Measurements from ENCODE around the gene DCAF16.
"Not testable (repeated sequence)": the region's sequence is repeated elsewhere in the genome, so short reads cannot be mapped to it uniquely, and the experiment has no call there.

DCAF16 gene

DNA sequence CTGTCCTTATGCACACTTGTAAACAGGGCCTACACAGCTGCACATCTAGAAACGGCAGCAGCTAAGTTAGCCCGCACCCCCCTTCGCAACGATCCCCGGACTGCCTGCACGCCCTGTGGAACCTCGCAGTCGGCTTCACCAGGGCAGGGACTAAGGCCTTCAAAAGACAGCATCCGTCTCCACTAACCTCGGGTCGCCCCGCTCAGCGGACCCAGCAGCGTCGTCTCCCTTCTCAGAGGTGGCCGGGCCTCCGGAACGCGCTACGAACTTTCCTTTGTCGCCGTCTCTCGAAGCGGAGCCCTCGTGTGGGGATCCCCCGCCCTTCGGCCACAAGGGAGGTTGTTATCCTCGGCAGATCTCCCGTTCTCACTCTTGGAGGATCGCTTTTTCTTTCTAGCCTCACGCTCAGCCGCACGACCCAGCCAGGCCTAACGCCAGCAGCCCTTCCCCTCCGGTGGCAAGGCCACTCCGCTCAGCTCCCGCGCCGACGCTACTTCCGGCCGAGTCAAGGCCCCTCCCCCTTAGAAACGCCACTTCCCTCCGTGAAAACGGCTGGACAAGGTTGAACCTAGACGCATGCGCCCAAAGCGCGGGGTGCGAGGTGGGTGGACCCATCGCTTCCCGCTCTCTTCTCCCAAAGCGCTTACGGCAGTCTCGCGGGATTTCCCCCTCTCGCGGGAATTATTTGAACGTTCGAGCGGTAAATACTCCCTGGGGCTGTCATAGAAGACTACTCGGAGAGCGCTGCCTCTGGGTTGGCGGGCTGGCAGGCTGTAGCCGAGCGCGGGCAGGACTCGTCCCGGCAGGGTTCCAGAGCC, at the start of gene DCAF16, which contains the start of gene NCAPG:
Gene DCAF16 (minus strand): TSS at position 498 of the 818 bp plus-strand sequence. CDS start 6,616 bp downstream, outside the sequence.
Gene NCAPG (plus strand): TSS at position 720 of the 818 bp plus-strand sequence. CDS start 99 bp downstream, outside the sequence.
- Mint-ChIP-seq H3K27me3 (no peaks in the 10 kb centered on the region), H3K27ac (peak within 1 kb of the TSS; percentile 98), H3K4me1 (peaks cover 16 to 48% of the 10 kb centered on the region in 2 donors), H3K36me3 (peaks cover 9 to 17% of the 10 kb centered on the region in 2 donors), H3K4me3 (peak within 1 kb of the TSS; percentile 96 to 97), H3K9me3 (no peaks in the 10 kb centered on the region)
- ATAC-seq (replicated peaks) (peak; percentile 94), DNase-seq (peak; percentile 99)

- no peak overlapping the region for H3K27ac Mint-ChIP-seq
- H3K4me1 Mint-ChIP-seq: no peaks in the 10 kb centered on the region
Measured at GRCh38 chr4:17859793-17860406, 49.3 kb upstream of the DCAF16 start.

GRCh38 chr4:17854036-17854435, 43.5 kb upstream of the DCAF16 start:
- peaks cover 6 to 9% of the 10 kb centered on the region in 2 donors for H3K36me3 Mint-ChIP-seq
- H3K27ac Mint-ChIP-seq: no peak overlapping the region
- DNase-seq: no peak
- no peak overlapping the region for H3K4me3 Mint-ChIP-seq
- ATAC-seq (replicated peaks): no peak
- H3K4me1 Mint-ChIP-seq: no peaks in the 10 kb centered on the region
- H3K27me3 Mint-ChIP-seq: no peaks in the 10 kb centered on the region
- H3K9me3 Mint-ChIP-seq: peaks cover 2 to 4% of the 10 kb centered on the region in 2 donors

More at GRCh38 chr4:17859793-17860406, 49.3 kb upstream of the DCAF16 start:
- Mint-ChIP-seq H3K36me3 (peaks cover 23 to 31% of the 10 kb centered on the region in 2 donors), H3K4me3 (no peak overlapping the region), H3K9me3 (peaks cover 15 to 16% of the 10 kb centered on the region in 2 donors), H3K27me3 (no peaks in the 10 kb centered on the region)
- ATAC-seq (replicated peaks) (no peak), DNase-seq (no peak)

DNA sequence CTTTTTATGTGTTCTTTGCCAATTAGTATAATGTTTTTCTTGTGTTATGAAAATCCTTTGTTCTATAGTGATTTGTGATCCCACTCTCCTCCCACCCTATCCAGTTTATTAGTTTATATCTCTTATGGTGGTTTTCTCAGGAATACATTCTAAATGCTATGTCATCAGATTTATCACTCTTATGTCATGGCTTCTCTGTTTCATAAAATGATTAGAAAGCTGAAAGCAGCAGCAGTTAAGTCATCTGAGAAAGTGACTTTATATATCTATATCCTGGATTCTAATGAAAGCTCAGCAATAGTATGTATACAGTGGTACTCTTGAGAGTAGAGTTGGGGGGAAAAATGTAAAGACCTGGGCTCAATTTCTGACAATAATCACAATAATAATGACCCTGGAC, 41.4 kb upstream of the DCAF16 start:
- no peaks in the 10 kb centered on the region for H3K27me3 Mint-ChIP-seq
- peaks cover 6% of the 10 kb centered on the region in 2 donors for H3K36me3 Mint-ChIP-seq
- H3K27ac Mint-ChIP-seq: no peak overlapping the region
- DNase-seq: no peak
- no peaks in the 10 kb centered on the region for H3K4me1 Mint-ChIP-seq
- no peak for ATAC-seq (replicated peaks)
- no peak overlapping the region for H3K4me3 Mint-ChIP-seq
- no peaks in the 10 kb centered on the region for H3K9me3 Mint-ChIP-seq

DNA sequence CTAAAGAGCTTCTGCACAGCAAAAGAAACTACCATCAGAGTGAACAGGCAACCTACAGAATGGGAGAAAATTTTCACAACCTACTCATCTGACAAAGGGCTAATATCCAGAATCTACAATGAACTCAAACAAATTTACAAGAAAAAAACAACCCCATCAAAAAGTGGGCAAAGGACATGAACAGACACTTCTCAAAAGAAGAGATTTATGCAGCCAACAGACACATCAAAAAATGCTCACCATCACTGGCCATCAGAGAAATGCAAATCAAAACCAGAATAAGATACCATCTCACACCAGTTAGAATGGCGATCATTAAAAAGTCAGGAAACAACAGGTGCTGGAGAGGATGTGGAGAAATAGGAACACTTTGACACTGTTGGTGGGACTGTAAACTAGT, 39.7 kb upstream of the DCAF16 start:
- ATAC-seq (replicated peaks); H3K27me3 Mint-ChIP-seq; DNase-seq; H3K4me3 Mint-ChIP-seq; H3K36me3 Mint-ChIP-seq; H3K9me3 Mint-ChIP-seq; H3K27ac Mint-ChIP-seq; H3K4me1 Mint-ChIP-seq: not testable (repeated sequence)

GRCh38 chr4:17846266-17846665, 35.7 kb upstream of the DCAF16 start:
- Mint-ChIP-seq H3K9me3 (no peaks in the 10 kb centered on the region), H3K36me3 (peaks cover 4 to 7% of the 10 kb centered on the region in 2 donors), H3K27me3 (no peaks in the 10 kb centered on the region), H3K4me3 (no peak overlapping the region), H3K4me1 (no peaks in the 10 kb centered on the region), H3K27ac (no peak overlapping the region)
- ATAC-seq (replicated peaks) (no peak), DNase-seq (no peak)

- ATAC-seq (replicated peaks): no peak
- no peak overlapping the region for H3K4me3 Mint-ChIP-seq
- H3K36me3 Mint-ChIP-seq: peaks cover 0 to 4% of the 10 kb centered on the region in 2 donors
- H3K27ac Mint-ChIP-seq: no peak overlapping the region
- H3K4me1 Mint-ChIP-seq: no peaks in the 10 kb centered on the region
- no peak for DNase-seq
- no peaks in the 10 kb centered on the region for H3K27me3 Mint-ChIP-seq
- no peaks in the 10 kb centered on the region for H3K9me3 Mint-ChIP-seq
Measured at GRCh38 chr4:17823871-17824669, 13.5 kb upstream of the DCAF16 start.

GRCh38 chr4:17817027-17817426, 6.5 kb upstream of the DCAF16 start:
- Mint-ChIP-seq H3K27me3 (no peaks in the 10 kb centered on the region), H3K36me3 (no peaks in the 10 kb centered on the region), H3K9me3 (no peaks in the 10 kb centered on the region), H3K27ac (no peak overlapping the region), H3K4me3 (no peak overlapping the region), H3K4me1 (no peaks in the 10 kb centered on the region)
- DNase-seq (no peak), ATAC-seq (replicated peaks) (peak; percentile 78 to 79)

- H3K36me3 Mint-ChIP-seq: peaks cover 0 to 2% of the 10 kb centered on the region in 2 donors
- H3K4me3 Mint-ChIP-seq: no peak overlapping the region
- H3K4me1 Mint-ChIP-seq: peaks cover 3 to 8% of the 10 kb centered on the region in 2 donors
- no peaks in the 10 kb centered on the region for H3K9me3 Mint-ChIP-seq
- no peak overlapping the region for H3K27ac Mint-ChIP-seq
- ATAC-seq (replicated peaks) (no peak), DNase-seq (no peak)
- H3K27me3 Mint-ChIP-seq: no peaks in the 10 kb centered on the region
Measured at GRCh38 chr4:17816142-17816541, 5.6 kb upstream of the DCAF16 start.

GRCh38 chr4:17814140-17814539, 3.6 kb upstream of the DCAF16 start:
- H3K27me3 Mint-ChIP-seq: no peaks in the 10 kb centered on the region
- ATAC-seq (replicated peaks) (no peak), DNase-seq (no peak)
- no peaks in the 10 kb centered on the region for H3K9me3 Mint-ChIP-seq
- H3K36me3 Mint-ChIP-seq: peaks cover 2 to 7% of the 10 kb centered on the region in 2 donors
- peaks cover 5 to 24% of the 10 kb centered on the region in 2 donors for H3K4me1 Mint-ChIP-seq
- H3K4me3 Mint-ChIP-seq: no peak overlapping the region
- H3K27ac Mint-ChIP-seq: no peak overlapping the region

- H3K27ac Mint-ChIP-seq: no peak overlapping the region
- no peaks in the 10 kb centered on the region for H3K9me3 Mint-ChIP-seq
- H3K4me1 Mint-ChIP-seq: peaks cover 9 to 35% of the 10 kb centered on the region in 2 donors
- H3K4me3 Mint-ChIP-seq: no peak overlapping the region
- DNase-seq (no peak), ATAC-seq (replicated peaks) (no peak)
- peaks cover 4 to 12% of the 10 kb centered on the region in 2 donors for H3K36me3 Mint-ChIP-seq
- no peaks in the 10 kb centered on the region for H3K27me3 Mint-ChIP-seq
Measured at GRCh38 chr4:17812801-17813200, 2.2 kb upstream of the DCAF16 start.

DNA sequence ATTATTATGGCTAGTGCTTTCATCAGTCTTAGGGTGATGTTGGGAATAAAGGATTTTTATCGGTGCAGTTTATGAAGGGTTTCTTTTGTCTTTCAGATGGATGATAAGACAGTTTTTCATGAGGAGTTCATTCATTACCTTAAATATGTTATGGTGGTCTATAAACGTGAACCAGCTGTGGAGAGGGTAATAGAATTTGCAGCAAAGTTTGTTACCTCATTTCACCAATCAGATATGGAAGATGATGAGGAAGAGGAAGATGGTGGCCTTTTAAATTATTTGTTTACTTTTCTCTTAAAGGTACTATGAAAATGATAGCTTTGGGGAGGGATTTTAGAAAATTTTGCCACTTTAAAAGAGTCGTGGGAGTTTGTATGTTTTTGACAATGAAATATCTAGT, 1.6 kb upstream of the DCAF16 start:
- DNase-seq (no peak), ATAC-seq (replicated peaks) (no peak)
- Mint-ChIP-seq H3K4me3 (peak overlapping the region in 1 of 2 donors; percentile 29), H3K4me1 (peaks cover 14 to 42% of the 10 kb centered on the region in 2 donors), H3K27me3 (no peaks in the 10 kb centered on the region), H3K27ac (no peak overlapping the region), H3K9me3 (no peaks in the 10 kb centered on the region), H3K36me3 (peaks cover 9 to 17% of the 10 kb centered on the region in 2 donors)

- Mint-ChIP-seq H3K27ac (peak overlapping the region; percentile 98), H3K27me3 (no peaks in the 10 kb centered on the region), H3K4me1 (peaks cover 16 to 48% of the 10 kb centered on the region in 2 donors), H3K9me3 (no peaks in the 10 kb centered on the region), H3K36me3 (peaks cover 9 to 17% of the 10 kb centered on the region in 2 donors), H3K4me3 (peak overlapping the region; percentile 96 to 97)
- ATAC-seq (replicated peaks) (peak; percentile 28), DNase-seq (peak; percentile 7)
Measured at GRCh38 chr4:17811078-17811603, 584 bp upstream of the DCAF16 start.

- Mint-ChIP-seq H3K27me3 (no peaks in the 10 kb centered on the region), H3K36me3 (peaks cover 9 to 17% of the 10 kb centered on the region in 2 donors), H3K27ac (peak overlapping the region; percentile 98), H3K4me1 (peaks cover 16 to 48% of the 10 kb centered on the region in 2 donors), H3K9me3 (no peaks in the 10 kb centered on the region), H3K4me3 (peak overlapping the region; percentile 96 to 97)
- no peak for ATAC-seq (replicated peaks)
- DNase-seq: no peak
Measured at GRCh38 chr4:17809667-17810066, 890 bp downstream of the DCAF16 start.
